Body of pancreas (tissue), 4 donors: Measurements from ENCODE around the gene RAD51B.

Experiments
- CTCF ChIP-seq, 7 experiments: fragments of 450-650 bp in 4 of 7; fragments of 200-600 bp in 3 of 7; sonication (generic) in 3 of 7; IDR thresholded peaks; one replicate each; pipeline ENCODE4 v1.5.1; 2016 to 2019; ENCODE audit warnings: antibody characterized with exemption in 7 of 7
- POLR2A ChIP-seq, 3 donors: fragments of 450-650 bp; IDR thresholded peaks; one replicate each; pipeline ENCODE4 v1.6.1; 2016; ENCODE audit warnings: antibody characterized with exemption in 3 of 3, mild to moderate bottlenecking in 2 of 3

GRCh38 chr14:68752271-68753006, 932.9 kb downstream of the RAD51B start:
- TF ChIP-seq POLR2A (IDR thresholded peaks at IDR 0.05) (no peak), CTCF (IDR thresholded peaks at IDR 0.05) (no peak)
